Stimulated activated CD4-positive, alpha-beta T cell treated with anti-CD3 and anti-CD28 coated beads, Interleukin-4, amount 100 ng/mL, for 24 hours (primary cell): ENCODE data around the gene DR1.
A peak's percentile ranks its signal among the peaks of the same experiment; 100 is the strongest.

ENCODE experiments used
- DNase-seq: peaks from one replicate; pipeline ENCODE4 v3.0.0-alpha.2; 2020

The DR1 gene

GRCh38 chr1:93345633-93346420 is at the start of gene DR1:
DR1 (plus strand) TSS chr1:93345907; CDS start chr1:93346646, 739 bp downstream.
- peak; percentile 94 for DNase-seq

GRCh38 chr1:93296555-93297154 is 49.1 kb upstream of the DR1 start:
- DNase-seq = no peak

- DNase-seq = no peak
Observed at GRCh38 chr1:93301131-93301530, 44.6 kb upstream of the DR1 start.

- DNase-seq = no peak
Observed at GRCh38 chr1:93302078-93302477, 43.6 kb upstream of the DR1 start.

DNA sequence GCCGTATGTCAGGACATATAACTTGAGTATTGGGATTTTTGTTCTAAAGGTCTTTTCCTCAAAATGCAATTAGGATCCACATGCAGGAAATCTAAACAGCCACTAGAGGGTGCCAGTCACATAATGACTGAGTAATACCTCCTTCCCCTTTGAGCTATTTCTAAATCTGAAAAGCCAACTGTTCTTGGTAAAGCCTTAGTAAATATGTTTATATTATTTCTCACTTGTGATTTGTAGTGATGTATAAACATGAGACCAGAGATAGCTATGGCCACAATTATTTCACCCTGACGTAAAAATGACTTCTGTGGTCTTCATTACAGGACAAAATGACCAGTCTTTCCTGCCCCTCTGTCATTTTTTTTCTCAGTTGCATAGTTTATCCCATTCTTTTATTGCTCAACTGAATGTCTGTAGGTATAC is 41.0 kb upstream of the DR1 start:
- DNase-seq = peak; percentile 64

GRCh38 chr1:93306920-93307319 is 38.8 kb upstream of the DR1 start:
- DNase-seq = no peak

GRCh38 chr1:93313026-93313425 is 32.7 kb upstream of the DR1 start:
- DNase-seq = no peak

- DNase-seq = no peak
Observed at GRCh38 chr1:93317207-93317606, 28.5 kb upstream of the DR1 start.

- no peak for DNase-seq
Observed at GRCh38 chr1:93317943-93318342, 27.8 kb upstream of the DR1 start.

DNA sequence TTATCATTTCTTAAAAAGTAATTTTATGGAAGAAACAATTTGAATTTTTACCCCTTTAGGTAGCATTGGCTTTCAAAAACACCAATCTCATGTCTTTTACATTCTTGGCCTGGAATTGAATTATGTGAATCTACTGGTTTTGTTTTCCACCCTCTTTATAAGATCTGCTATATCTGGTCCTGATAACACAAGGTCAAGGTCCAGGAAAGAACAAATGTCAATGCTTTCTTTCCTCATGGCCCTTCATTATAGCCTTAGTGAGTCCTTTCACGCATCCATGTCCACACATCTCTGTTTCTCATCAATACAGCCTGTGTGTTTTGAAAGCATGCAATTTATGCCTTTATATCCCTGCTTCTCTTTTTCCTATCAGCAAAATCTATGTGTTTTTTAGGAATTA is 24.0 kb upstream of the DR1 start:
- DNase-seq = no peak

DNA sequence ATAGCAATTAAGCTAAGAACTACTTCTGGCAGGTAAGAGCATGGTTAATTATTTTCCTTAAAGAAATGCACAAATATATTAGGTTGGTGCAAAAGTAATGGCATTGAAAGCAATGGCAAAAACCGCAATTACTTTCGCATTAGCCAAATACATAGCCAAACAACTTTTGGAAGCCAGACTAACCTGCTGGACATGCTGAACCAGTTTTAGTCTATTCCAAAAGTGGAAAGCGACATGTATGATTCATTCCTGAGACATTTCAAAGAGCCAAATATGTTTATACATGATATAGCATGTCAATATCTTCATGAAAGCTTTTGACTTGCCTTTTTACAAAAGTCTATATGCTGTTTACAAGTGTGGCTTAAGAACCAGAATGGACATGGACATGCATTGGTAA is 23.4 kb upstream of the DR1 start:
- no peak for DNase-seq

DNA sequence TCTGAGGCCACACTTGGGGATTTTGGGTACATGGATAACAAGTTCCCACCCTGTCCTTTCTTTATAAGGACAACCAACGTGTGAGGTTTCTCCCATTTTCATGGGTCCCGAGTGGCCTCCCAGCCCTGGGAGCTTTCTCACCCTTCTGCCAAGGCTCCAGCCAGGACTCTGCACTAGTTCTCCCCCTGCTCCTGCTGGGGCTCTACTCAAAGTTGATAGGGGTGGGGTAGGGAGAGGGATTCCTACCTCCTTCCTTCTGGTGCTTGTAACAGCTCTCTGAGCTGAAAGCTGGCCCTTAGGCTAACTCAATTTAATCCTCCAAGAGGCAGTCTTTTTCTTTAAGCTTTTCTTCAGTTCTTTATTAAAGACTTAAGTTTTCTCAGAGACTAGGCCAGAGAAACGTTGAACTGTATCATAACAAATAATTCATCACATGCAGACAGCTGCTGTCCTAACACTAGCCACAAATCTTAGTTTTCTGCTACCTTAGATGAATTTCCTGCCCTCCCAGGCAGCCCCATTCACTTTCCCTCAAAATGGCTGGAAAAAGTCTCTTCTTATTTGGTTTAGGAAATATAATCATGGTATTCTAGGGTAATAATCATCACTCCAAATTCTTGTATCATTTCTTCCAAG is 22.4 kb upstream of the DR1 start:
- DNase-seq = no peak

GRCh38 chr1:93324486-93325464 is 20.9 kb upstream of the DR1 start:
- DNase-seq = no peak

DNA sequence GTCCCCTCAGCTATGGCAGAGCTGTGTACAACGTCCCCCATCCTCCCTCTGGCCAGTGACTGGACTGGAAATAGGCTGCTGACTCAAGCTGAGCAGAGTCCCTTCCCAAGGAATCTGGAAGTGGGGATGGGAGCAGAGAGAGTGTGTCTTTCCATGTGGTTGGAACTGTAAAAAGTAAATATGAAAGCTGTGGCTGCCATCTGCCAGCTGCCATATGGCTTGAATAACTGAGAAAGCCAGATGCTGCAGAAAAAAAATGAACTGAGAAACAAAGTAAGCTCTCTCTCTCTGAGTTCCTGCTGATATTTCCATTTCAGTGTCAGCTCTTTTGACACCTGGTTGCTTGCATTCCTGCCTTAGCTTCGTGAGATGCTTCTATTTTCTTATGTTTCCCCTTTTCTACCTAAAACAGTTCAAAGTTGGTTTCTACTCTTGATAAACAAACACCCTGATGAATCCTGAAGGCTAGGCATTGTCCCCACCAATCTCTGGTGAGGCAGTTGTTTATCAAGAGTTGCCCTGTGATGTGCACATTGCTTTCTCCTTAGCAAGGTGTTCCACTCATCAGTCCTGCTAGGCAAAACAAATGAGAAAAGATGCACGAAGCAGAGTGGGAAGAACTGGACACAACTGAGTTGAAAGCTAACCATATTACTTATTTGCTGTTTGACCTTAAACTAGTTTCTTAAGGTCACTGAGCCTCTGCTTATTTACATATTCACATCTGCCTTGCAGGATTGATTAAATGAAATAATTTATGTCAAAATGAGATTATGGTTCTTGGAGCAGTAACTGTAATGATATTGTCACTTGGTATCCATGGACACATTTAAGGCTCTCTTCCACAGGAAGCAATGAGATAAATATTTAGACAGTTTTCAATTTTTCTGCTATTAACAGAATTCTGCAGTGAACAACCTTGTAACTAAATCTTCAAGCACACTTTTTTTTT is 16.6 kb upstream of the DR1 start:
- DNase-seq = no peak

DNA sequence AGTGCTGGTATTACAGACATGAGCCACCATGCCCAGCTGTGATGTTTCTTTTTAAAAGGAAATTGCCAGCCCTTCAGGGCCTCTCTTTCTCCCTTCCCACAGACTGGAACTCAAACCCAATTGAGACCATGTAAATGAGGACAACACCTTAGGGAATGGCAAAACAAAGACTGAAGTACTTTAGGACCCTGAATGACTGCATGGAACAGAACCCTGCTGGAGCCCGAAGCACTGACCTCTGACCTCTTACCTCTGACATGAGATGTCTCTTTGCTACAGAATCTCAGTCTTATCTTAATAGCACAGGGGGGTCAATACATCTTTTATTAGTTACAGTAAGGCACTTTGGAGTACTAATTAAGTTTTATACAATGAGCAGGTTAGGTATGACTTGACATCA is 15.5 kb upstream of the DR1 start:
- DNase-seq = no peak

DNA sequence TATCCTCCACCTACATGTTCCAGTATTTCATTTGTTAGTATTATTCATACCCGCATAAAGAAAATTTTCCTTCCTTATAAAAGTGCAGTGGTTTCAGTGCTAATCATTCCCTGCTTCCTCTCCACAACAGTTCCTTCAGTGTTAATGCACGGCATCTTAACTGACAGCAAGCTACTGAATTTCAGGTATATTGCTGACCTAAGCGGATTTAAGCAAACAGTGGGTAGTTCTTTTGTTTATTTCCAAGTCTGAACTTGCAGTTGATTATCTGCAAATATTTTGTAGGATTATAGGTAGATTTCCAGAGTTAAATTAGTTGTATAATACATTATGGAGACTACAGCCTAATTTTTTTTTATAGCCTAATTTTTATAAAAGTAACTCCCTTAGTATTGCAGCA is 15.1 kb upstream of the DR1 start:
- no peak for DNase-seq

DNA sequence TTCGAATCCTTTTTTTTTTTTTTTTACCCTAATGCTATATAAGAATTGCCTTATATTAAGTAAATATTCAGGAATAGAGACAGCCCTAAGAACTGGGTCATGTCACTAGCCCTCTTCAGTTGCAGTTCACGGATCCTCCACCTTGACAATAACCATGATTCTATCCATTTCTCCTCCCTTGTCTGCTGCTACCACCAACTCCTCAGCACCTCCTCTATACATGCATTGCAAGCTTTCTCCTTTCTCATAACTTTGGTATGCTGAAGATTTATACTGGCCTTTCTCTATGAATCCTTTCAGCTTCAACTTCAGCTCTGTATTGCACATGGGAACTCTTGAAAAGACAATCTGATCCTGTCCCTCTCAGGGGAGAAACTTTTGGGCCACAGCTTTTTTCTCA is 14.3 kb upstream of the DR1 start:
- DNase-seq = no peak

GRCh38 chr1:93332368-93332767 is 13.3 kb upstream of the DR1 start:
- no peak for DNase-seq

- DNase-seq = no peak
Observed at GRCh38 chr1:93338387-93339146, 7.1 kb upstream of the DR1 start.

DNA sequence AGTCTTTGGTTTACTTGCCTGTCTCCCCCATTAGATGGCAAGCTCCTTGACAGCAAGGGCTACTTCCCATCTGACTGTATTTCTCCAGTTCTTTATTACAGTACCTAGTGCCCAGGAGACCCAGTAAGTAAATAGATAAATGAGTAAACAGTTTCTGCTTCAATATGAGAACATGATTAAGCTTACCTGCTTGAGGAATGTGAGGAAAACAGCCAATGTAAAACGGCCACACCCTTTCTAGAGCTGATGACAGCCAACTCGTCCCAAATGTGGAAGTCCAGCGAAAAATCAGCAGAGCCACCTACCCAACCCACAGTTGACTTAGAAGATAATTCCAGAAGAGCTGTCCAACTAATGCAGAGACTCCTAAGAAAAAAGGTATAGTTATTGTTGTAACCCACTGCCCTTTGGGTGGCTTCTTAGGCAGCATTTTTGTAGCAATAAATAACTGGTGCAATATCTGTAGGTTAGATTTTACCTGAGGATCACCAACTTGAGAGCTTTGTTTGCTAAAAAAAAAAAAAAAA is 6.5 kb upstream of the DR1 start:
- no peak for DNase-seq

DNA sequence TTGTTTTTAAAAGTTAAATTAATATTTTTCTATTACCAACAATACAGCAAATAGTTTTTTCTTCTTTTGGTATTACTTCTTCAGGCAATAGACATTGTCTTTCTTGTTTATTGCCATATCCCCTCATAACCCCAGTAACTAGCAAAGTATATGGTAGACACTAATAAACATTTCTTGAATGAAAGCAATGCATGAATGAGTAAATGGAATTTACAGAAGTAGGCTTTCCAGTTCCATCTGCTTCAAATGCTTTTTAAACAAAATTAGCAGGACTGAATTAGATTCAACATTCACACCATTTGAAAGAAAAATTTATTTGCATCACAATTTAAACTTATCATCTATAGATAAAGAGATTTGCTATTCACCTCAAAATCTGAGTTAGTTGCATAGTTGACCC is 5.6 kb upstream of the DR1 start:
- no peak for DNase-seq
